Measurements from ENCODE around the gene SQOR.
"Not testable (repeated sequence)": the region's sequence is repeated elsewhere in the genome, so short reads cannot be mapped to it uniquely, and the experiment has no call there.

SQOR gene

DNA sequence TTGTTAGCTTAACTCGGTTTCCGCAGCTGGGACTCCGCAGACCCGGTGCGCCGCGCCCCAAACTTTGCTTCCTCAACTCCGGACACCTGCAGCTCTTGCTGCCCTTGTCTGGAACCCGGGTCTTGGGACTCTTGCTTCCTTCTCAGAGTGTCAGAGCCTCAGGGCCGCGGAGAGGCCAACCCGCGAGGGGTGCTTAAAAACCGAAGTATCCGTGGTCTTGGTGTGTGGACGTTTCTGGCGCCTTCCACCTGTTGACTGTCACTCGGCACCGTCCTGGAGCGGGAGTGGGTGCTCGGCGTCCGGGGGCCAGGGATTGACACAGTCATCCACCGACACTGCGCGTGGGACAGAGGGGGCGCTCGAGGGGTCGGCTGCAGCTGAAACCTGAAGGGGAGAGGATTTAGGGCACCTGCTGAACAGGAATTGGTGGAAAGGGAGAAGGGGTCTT is 386 bp downstream of the SQOR start:
- no peak for DNase-seq

DNA sequence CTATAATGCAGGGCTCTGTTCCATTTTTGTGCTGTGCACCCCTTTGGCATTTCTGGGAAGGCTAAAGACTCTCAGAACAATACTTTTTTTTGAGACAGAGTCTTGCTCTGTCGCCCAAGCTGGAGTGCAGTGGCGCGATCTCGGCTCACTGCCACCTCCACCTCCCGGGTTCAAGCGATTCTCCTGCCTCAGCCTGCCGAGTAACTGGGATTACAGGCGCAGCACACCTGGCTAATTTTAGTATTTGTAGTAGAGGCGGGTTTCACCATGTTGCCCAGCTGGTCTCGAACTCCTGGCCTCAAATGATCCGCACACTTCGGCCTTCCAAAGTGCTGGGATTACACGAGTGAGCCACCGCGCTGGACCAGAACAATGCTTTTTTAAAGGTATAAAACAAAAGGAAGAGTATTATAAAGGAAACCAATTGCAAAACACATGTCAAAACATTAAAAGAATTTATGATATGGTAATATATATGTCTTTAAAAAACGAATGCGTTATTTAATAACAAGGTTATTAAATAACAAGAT is 999 bp downstream of the SQOR start:
- DNase-seq: no peak

DNA sequence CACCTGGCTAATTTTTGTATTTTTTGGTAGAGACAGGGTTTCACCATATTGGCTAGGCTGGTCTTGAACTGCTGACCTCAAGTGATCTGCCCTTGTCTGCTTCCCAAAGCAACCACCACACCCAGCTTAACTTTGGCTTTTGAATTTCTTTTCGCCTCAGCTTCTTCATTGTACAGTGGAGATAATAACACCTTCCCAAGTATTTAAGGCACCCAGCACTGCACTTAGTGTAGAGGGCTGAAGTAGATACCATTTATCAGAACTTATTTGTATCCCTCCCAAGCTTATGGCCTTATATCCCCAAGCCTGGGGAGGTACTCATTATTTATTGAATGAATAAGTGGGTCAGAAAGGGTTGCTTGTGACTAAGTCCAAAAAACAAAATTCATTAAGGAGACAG is 2.3 kb downstream of the SQOR start:
- no peak for DNase-seq

DNA sequence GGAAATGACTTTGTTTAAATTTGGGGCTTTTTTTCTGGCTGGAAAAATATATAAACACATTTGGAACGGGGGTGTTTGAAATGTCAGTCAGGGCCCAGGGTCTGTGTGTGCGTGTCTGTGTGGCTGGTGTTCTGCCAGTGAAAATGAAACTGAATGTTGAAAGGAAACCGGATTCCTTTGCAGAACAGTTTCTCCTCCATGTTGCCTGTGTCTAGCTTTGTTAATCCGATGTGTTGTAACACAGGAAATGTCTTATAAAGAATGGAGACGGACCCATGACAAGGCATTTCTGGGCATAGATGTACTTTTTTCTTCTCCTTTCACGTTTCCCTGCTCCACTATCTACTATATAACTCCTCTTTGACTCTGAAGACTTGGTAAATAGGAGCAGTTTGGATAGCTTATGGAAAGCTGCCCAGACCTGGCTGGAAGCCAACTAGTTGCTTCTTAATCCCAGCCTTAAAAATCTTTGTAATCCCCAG is 2.8 kb downstream of the SQOR start:
- DNase-seq: no peak

DNA sequence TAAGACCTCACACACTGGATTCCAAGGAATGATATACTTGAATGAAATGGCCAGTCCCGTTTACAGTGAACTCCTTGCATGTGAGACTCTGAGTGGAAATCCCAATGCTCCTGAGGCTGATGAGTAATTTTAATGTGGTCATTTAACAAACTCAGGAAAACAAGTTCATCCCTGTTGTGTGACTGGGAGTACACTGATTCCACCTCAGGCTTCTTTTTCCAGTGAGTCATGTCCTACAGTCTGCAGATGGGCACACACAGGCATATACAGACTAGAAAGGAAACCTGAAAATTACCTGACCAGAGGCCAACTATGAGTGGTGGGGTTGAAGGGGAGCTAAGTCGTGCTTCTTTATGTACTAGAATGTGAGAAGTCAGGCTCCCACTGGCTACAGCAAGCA is 5.8 kb downstream of the SQOR start:
- DNase-seq: no peak

DNA sequence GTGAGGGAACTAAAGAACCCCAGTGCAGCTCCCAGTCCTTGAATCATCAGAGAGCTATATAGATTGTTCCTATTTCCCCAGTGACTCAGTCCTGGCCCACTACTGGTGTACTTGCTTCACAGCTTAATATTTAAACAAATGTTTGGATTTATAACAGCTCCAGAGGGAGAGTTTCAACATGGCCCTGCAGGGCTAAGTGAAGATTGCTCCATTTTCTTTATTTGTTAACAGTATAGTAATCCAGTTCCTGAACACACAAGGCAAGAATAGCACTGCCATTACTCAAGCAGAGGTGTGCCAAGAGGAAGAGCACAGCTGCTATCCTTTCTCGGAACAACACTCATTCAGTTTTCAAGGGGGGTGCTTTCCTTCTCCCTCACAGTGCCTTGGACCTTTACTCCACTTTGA is 6.5 kb downstream of the SQOR start:
- DNase-seq: no peak

DNA sequence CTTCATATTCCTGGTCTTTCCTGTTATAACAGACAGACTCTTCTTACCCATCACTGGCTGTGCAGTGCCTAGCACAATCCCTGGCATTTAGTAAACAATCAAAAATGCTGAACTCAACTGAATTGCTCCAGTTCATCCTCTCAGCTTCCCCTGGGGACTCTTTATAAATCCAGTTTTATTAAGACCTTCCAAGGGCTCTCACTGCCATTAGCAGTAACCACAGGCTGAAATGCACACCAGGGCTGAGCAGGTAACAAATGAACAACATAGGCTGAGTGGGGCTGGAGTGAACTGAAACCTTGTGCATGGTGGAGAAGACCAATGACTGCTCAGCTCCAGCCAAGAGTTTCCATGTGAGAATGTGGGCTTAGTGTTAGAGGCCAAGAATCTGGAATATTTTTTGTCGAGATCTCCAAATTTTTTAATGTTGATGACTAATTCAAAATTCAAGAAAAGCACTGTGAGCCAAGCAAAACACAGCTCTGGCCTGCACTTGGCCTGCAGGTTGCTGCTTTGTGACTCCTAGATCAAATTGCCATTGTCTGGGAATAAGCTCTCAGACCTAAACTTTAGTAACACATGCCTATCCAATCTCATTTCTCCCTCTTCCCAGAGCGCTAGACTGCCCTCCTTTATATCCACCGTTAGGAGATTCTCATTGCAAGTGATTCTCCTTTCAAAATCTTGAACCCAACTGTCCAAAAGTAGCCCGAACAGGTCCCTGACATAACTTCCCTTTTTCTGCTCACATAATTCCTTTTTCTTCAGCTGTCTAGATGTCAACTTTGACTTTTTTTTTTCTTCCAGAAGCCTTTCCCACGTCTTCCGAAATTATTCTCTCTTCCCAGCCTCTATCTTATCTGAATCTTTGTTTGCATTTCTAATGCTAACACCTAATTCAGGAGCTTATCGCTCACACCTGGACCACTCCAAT is 7.4 kb downstream of the SQOR start:
- no peak for DNase-seq

DNA sequence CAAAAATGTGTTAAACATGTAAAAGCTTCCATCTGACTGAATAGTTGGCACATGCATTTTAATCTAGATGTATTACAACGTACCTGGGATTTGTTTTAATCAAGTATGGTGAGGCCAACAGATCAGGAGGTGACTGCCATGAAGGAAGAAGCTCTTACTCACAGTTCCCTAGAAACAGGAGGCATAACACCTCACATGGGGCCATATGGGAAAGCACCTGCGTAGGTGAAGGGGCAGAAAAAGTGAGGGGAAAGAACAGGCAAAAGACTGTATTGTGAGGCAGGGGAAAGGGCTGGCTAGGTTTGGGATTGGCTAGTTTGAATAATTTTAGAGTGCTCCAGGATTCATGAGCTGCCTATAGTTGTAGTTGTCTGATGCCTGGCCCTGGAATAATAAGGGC is 9.6 kb downstream of the SQOR start:
- DNase-seq: no peak

DNA sequence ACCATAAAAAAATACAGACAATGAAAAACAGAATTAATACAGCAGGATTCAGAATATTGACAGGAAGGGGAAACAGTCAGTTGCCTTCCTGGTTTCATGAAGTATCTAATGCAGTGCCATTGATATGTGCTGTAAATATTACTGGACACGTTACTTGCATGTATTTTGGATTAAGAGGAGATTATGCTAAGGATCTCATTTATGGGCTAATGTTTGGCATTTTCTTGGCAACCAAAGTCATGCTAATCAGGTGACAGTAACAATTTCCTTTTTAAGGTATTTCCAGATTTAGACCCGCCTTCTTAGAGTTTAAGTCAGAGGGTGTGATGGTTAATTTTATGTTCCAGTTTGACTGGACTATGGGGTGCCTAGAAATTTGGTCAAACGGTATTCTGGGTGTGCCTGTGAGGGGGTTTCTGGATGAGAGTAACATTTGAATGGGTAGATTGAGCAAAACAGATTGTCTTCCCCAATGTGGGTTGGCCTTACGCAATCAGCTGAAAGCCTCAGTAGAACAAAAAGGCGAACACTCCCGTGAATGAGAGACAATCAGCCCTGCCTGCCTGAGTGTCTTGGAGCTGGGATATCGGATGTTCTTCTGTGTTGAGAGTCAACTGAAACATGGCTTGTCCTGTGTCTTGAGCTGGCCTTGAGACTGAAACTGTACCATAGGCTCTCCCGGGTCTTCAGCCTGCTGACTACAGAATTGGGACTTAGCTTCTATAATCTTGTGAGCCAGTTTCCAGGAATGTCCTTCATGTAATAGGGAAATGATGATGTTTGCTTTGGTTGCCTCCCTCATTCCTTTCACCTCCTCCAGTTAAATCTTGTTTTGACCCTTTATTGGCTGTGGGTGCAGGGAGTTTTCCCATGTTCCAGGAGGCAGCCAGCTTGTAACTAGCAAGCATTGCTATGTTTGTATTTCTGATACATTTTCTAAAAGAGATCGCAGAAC is 10.5 kb downstream of the SQOR start:
- no peak for DNase-seq

DNA sequence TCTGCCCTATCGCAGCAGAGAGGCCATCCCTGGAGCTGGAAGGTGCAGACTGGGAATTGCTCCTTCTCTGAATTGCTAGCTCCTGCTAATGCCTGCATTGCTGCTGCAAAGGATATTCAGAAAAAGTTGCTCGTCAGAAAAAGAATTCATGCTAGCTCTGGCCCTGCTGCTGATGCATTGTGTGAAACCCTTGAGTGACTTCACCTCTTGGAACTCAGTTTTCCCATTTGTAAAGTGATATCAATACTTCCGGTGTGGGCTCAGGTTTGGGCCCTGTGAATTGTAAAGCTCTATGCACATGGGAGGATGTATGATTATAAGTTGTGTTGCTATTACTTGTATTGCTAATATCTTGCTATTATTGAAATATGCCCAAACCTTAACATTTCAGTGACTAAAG is 11.4 kb downstream of the SQOR start:
- no peak for DNase-seq

DNA sequence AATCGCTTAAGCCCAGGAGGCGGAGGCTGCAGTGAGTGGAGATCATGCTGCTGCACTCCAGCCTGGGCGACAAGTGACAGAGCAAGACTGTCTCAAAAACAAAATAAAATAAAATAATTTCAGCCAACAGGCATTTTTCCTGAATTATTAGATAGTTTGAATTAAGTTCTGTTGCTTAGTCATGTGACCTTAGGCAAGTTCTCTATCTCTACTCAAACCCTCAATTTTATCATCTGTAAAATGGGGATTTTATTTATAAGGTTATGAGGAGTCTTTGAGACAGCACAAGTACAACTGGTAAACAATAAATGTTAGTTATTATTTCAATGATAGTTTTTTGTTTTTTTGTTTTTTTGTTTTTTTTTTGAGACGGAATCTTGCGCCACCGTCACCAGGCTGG is 13.0 kb downstream of the SQOR start:
- no peak for DNase-seq

DNA sequence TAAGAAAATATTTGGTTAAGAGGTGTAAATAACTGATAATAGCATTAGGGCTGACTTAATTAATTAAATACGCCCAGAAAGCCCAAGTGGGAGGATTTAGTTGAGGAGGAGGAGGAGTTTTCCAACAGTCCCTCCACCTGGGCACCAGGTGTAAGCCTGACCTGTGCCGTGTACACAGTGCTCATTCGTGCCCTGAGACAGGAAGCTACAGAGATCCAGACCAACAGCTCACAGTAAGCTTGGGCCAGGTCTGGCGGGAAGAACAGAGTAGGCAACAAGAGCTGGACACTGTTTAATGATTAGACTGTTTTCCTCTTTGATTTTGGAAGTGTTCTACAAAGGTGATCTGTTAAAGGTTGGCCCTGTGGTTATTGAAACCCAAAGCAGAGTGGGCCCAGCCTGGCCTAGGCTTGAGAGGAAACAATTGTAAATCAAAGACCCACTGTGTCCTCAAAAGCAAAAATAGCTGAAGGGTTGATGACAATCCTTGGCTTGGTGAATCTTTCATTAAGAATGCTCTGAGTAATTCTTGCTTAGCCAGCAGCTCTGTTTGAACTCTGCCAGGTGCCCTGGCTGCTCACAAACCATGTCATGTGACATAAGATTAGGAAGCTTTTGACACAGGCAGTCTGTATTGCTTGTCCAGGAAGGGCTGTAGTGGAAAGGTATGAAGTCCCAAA is 13.8 kb downstream of the SQOR start:
- DNase-seq: no peak

DNA sequence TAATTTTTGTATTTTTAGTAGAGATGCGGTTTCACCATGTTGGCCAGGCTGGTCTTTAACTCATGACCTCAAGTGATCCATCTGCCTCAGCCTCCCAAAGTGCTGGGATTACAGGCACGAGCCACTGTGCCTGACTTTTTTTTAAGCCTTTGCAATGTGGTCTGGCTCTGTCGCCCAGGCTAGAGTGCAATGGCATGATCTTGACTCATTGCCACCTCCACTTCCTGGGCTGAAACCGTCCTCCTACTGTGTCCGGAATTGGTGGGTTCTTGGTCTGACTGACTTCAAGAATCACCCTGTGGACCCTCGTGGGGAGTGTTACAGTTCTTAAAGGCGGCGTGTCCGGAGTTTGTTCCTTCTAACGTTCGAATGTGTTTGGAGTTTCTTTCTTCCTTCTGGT is 15.2 kb downstream of the SQOR start:
- DNase-seq: not testable (repeated sequence)

DNA sequence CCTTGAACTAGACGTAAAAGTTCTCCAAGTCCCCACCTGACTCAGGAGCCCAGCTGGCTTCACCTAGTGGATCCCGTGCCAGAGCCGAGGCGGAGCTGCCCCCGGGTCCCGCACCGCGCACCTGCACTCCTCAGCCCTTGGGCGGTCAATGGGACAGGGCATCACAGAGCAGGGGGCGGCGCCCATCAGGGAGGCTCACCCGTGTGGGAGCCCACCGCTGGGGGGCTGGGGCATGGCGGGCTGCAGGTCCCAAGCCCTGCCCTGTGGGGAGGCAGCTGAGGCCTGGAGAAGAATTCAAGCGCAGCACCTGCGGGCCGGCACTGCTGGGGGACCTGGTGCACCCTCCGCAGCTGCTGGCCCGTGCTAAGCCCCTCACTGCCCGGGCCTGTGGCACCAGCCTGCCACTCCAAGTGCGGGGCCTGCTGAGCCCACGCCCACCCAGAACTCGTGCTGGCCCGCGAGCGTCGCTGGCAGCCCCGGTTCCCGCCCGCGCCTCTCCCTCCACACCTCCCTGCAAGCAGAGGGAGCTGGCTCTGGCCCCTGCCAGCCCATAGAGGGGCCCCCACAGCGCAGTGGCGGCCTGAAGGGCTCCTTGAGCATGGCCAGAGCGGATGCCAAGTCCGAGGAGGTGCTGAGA is 16.2 kb downstream of the SQOR start:
- DNase-seq: no peak

DNA sequence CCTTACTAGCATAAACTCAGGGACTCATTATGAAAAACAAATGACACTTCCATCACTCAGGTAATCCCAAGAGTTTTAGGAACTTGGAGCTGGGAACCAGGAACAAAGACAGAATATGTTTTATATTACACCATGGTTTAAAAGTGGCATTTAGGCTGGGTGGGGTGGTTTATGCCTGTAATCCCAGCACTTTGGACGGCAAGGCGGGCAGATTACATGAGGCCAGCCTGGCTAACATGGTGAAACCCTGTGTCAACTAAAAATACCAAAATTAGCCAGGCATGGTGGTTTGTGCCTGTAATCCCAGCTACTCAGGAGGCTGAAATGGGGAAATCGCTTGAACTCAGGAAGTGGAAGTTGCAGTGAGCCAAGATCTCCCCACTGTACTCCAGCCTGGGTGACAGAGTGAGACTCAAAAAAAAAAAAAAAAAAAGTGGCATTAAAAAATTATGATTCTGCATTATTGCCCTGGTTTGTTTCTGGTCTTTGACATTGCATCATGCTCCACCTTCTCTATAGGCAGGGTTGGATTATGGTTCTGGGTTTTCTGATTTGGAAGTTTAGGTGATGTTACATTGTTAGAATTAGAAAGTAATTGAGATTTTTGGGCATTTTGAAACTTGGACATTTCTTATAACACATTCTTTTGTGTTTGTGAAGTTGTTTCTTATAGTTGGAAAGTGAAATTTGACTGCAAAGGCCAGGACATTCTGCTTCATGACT is 19.0 kb downstream of the SQOR start:
- DNase-seq: no peak

DNA sequence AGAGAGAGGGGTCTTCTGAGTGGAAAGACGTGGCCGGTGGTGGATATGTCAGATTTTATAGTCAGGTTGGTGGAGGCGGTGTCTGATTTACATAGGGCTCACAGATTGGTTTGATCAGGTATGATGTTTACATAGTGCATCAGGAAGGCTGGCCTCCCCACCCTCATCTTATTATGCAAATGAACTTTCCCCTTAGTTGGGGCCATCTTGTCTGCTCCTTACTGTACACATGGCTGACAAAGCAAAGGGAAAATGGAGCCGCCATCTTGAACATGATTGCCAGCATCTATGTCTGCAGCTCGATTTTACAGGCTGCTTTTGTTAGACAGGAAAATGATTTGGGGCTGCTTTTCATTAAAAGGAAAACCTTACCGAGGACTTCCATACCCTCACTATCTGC is 19.9 kb downstream of the SQOR start:
- DNase-seq: no peak

DNA sequence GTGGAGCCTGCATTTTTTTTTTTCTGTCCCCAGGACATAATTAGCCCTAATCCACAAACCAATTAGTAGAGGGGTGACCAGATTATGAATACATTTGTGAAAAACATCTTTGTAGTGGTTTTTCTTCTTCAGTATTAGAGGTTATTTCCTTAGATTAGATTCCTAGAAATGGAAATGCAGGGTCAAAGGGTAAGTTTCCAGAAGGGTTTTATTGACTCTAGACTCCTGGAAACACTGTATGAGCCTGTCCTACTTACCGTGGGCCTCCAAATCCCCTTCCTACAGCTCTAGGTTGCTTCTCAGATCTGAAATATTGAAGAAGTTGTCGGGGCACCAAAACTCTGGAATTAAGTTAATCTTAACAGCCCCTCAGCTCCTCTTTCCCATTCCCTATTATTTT is 22.4 kb downstream of the SQOR start:
- no peak for DNase-seq

DNA sequence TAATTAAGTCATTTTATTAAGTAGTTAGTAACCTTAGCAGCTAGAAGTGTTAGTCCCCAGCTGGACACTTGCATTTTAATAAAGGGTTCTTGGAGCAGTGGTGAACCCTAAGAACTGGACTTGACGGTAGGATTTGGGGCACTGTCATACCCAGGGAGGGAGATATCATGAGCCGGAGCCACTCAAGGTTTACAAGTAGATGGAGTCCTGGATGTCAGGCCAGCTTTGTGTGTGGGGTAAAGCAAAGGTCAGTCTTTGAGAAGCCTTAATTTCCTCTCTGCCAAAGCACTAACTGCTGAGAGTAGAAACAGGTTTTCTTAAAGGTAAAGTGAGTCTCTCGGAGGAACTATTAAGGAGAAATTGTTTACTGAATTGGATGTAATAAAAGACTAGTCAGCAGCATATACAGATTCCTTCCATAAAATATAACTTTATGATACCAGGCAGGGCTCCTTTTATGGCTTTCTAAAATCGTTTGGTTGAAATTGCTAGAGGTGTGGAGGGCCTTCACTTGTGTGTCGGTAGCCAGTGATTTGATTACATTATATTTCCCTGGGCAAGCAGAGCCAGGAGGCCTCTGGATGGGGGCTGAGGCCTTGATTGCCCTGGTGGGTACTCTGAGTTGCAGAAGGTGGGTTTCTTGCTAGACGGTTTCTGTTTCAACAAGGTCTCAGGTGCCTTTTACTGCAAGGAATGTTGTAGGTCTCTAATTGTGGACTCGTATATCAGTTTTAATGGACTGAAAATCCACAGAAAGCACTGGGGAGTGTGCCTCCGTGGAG is 23.1 kb downstream of the SQOR start:
- no peak for DNase-seq

DNA sequence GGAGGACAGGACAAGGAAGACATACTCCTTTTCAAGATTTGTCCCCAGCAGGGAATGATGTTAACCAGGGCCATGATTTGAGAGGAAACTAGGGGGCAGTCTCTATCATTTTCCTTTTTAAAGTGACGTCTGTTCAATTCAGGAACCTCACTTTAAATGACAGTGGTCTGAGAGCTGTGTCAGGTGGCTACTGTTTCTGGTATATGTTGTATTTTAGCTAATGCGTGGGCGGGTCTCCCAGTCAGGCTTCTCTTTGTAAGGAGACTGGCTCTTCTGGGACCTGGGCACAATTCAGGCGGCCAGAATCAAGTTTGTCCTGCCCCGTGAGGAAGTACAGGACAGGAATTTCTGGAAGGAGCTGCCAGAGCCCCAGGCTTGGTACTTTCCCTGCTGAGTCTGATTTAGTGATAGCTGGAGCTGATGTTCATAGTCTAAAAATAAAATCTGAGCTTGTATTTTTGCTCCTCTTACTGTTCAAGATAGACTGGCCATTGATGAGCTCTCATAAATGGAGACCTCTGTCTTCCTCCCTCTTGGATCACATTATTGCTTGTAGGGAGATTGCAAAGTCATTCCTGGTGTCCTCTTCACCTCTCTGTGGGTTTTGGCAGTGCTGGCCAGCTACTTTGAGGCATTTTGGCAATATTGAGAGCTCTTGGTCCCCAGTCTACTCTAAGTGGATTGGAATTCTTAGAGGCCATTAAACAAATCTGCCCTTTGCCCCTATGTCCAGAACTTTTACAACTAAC is 25.6 kb downstream of the SQOR start:
- DNase-seq: no peak

DNA sequence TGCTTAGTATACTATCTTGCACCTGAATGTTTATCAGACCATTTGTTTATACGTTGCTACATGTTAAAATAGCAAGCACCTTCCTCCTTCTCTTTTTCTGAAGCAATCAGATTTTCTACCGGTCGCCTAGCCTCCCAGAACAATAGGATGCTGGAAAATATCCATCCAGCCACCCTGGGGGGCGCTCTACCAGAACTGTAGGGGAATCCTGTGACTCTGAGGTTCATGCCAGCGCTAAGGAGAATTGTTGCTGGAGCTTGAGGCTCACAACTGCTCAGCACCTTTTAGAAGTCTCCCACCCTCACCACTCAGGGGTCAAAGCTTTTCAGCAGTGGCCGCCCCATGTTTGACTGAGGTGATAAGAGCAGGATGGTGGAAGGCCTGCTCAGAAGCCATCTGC is 27.5 kb downstream of the SQOR start:
- no peak for DNase-seq

All from NCI-H1930 (cell line).